Left ventricle myocardium superior (tissue), 1 donor: ENCODE measurements around the gene BPIFB6. TPM values are rescaled to one million over a fixed set of nuclear protein-coding genes. Genes with fewer than 3 reads are reported as not detected.

Source experiments
- ATAC-seq: fragments of 200-7000 bp; cut with Tn5 transposase; one replicate; pipeline ENCODE4 v1.9.1; 2020; ENCODE audit warnings: mild to moderate bottlenecking, moderate library complexity
- DNase-seq: peaks from one replicate; pipeline ENCODE4 v3.0.0-alpha.2; 2020
- intact Hi-C: fragments of 100-400 bp; cut with micrococcal nuclease; formaldehyde crosslinking; loops from one replicate; pipeline ENCODE4 v1.11.0; 2022
- long read RNA-seq: library from polyadenylated mRNA; unstranded; transcript quantifications from one replicate; pipeline ENCODE4 v2.0.0, GENCODE V29; 2021
- total RNA-seq: library from RNA; stranded (reverse); fragmentation: NEBNext Ultra II Directional; extraction: Animal tissue kit (Norgen Biotek cat#: 25700); gene quantifications from one replicate; pipeline ENCODE4 v1.2.1, GENCODE V29; 2021
- donor health status: DM: no; HTN: yes; CAD: no; lungs with severe emphysema.

BPIFB6 gene, protein sequence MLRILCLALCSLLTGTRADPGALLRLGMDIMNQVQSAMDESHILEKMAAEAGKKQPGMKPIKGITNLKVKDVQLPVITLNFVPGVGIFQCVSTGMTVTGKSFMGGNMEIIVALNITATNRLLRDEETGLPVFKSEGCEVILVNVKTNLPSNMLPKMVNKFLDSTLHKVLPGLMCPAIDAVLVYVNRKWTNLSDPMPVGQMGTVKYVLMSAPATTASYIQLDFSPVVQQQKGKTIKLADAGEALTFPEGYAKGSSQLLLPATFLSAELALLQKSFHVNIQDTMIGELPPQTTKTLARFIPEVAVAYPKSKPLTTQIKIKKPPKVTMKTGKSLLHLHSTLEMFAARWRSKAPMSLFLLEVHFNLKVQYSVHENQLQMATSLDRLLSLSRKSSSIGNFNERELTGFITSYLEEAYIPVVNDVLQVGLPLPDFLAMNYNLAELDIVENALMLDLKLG
- total RNA-seq = not detected
- long read RNA-seq = 0 reads

DNA sequence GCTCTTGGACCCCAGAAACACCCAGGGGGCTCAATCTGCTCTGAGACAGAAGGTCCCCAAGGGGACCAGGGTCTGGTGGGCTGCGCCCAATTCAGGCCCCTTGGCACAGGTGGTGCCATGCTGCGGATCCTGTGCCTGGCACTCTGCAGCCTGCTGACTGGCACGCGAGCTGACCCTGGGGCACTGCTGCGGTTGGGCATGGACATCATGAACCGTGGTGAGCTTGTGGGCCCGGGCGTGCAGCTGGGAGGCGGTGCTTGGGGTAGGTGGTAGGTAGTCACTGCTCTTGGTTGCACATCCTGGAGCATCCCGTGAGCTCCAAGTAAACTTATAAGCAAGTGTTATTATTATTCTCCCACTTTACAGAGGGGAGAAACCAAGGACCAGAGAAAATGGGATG, at the start of gene BPIFB6:
Gene BPIFB6, plus strand, starts transcription at position 118 of the 400 bp plus-strand sequence. Its CDS starts 0 bp downstream, at position 118.
- intact Hi-C loops = no loop called here
- no peak for DNase-seq
- ATAC-seq = no peak

DNA sequence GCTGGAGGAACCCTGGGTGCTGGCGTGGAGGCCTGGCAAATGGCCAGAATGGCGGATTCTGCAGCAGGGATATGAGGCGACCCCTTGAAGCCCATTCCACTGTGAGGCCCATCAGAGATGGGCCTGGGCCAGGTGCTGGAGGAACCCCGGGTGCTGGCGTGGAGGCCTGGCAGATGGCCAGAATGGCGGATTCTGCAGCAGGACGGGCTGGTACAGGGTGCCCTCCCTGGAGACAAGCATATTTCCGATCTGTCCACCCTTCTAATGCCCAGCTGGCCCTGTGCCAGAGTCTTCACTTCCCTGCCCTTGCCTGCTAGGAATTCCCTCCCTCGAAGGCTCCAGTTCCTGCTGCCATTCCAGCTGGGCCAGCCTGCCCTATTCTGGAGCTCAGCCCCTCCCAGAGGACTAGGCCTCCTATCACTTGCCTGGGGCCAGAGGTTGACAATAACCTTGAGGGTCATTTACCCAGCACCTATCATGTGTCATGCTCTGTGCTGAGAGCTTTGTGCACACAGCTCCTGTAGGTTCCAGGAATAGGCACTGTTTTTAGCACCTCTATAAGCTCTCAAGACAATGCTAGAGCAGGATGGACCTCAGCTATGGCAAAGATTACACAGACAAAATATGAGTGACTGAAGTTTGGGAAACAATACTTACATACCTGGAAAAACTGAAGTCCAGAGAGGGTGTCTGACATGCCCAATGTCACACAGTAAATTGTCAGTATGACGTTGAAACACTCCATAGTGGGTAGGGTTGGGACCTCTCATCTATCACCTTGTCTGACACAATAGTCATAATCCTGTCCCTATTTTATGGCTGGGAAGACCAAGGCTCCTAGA, 48.6 kb upstream of the BPIFB6 start:
- DNase-seq (peak; percentile 71), ATAC-seq (peak; percentile 94)
- intact Hi-C loops = no loop called here

DNA sequence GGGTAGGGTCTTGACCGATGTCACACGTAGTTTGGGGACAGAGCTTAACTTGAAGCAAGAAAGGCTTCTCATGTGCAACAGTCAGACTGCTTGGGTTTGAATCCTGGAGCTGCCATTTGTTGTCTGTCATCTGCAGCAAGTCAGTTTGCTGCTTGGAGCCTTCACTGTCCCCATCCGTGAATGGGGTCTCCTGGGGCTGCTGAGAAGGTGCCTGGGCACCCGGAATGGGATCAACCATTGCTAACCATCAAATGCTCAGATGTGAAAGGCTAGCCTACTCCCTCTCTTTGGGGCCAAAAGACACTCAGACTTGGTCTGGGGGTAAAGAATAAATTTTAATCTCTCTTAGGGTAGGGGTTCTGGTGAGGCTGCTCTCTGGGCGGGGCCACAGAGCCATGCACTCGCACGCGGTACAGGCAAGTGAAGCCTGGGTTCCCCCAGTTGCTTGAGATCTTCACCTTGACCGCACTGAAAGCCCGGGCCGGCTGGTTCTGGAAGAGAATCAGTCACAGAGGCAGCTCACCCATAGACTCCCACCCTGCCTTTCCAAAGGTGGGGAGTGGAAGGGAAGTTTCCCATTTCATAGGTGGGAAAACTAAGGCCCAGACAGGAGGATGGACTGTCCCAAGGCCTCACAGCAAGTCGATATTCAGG, 47.9 kb upstream of the BPIFB6 start:
- no peak for DNase-seq
- intact Hi-C loops = no loop called here
- ATAC-seq = no peak

DNA sequence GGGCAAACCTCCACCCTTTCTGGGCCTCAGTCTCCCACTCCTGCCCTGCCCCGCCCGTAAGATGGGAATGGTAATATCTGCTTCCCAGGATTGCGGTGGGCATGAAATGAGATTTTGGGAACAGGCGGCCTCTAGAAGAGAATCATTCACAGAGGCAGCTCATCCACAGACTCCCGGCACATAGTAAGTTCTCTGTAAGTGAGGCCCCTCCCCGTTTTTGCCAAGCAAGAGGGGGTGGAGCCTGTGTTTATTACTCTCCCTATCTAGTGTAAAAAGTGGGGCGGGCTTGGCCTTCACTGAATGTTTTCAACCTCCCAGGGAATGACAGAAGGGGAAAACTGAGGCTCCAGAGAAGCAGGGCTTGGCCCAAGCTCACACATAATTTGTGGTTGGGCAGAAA, 47.3 kb upstream of the BPIFB6 start:
- intact Hi-C loops = no loop called here
- DNase-seq = no peak
- ATAC-seq = peak; percentile 17

DNA sequence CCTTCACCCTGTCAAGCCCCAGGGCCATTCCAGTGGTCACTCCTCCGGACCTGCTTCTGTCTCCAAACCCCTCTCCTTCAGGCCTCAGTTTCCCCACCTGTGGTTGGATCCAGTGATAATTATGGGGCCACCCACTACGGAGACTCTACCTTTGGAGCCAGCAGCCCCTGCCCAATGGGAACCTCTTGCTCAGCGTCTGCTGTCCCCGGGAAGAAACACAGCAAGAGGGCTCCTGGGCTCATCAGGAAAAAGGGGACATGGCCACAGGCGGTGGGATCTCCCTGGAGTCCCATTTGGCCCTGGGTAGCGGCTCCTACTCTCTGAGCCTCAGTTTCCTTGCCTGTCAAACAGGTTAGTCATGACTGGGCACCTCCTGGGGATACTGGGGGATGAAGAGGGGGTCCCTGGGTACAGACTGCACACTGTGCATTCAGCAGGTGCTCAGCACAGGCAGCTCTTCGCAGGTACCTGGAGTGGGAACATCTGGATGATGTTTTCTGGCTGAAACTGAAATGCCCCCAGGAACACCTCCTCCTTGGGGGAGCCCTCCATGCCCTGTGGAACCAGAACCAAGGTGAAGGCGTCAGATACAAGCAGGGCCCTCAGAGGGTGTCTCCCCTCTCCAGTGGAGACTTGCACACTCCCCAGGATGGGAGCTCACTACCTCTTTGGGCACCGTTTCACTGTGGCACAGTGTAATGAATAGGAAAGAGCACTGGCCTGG, 46.7 kb upstream of the BPIFB6 start:
- intact Hi-C loops = no loop called here
- no peak for ATAC-seq
- DNase-seq = no peak

DNA sequence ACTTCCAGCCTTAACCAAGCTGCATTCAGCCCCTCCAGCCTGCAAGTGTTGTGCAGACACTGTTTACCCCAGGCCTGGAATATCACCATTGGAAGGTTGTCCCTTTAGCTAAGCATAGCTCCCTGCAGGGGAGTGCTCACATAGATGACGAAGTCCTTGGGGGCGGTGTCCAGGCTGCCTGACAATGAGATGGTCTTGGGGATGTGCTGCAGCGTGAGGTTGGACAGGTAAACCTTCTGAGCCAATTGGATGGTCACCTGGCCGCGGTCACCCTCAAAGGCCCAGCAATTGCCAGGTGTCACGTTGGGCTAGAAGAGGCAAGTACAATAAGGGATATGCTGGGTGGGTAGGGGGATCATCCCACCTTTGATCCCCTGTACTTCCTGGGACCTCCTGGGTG, 45.9 kb upstream of the BPIFB6 start:
- no peak for ATAC-seq
- no peak for DNase-seq
- intact Hi-C loops = no loop called here

DNA sequence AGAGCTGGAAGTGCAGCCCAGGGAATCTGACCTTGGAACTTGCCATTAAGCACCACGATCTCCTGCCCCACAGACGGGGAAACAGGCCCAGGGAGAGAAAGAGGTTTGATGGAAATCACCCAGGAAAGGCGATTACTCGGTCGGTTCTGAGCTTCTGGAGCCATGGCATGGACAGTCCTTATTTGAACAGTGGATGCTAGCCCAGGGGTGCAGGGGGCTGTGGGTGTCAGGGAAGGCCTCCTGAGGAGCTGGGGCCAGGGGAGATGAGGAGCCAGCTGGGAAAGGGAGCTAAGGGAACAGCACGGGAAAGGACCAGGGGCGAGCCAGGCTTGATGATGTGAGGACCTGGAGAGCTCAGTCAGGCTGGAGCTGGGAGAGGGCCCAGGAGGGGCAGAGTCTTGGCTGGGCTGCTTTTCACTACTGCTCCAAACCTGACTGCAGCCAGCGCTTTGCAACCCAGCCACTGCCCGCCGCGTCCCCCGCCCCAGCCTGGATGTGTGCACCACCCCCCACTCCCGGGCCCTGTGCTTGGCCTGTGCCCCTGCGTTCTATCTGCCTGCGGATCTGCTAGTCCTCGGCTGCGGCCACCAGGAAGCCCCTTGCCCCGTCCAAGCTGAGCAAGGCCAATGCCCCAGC, 45.0 kb upstream of the BPIFB6 start:
- no peak for ATAC-seq
- intact Hi-C loops = no loop called here
- no peak for DNase-seq

DNA sequence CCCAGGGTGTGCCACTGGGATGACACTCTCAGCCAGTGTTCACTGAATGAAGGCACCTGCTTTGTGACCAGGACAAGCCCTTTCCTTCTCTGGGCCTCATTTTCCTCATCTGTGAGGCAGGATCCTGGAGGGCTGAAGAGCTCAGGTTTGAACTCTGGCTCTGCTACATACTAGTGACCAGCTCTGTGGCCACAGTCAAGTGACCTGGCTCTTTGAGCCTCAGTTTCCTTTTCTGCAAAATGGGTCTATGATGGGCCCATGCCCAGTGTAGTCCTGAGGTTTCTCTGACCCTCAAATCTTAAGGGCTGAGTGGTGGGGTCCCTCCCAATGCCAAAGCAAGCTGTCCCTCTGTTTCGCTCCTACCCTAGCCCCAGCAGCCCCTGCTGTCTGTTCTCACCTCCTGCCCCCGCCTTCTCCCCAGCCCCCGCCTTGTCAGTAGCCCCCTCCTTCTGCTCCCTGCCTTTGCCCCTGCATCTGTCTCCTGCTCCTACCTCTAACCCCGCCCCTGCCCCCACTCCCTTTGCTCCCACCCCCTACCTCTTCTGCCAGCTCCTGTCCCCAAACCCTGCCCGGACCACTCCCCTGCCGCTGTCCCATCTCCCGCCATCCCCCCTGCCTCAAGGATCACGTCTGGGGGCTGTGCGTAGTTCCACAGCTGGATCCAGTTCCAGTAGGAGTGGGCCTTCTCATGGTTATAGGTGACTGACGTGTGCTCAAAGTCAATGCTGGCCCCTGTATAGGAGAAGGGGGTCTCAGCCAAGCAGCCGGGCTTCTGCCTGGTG, 44.2 kb upstream of the BPIFB6 start:
- no peak for DNase-seq
- ATAC-seq = no peak
- intact Hi-C loops = no loop called here

DNA sequence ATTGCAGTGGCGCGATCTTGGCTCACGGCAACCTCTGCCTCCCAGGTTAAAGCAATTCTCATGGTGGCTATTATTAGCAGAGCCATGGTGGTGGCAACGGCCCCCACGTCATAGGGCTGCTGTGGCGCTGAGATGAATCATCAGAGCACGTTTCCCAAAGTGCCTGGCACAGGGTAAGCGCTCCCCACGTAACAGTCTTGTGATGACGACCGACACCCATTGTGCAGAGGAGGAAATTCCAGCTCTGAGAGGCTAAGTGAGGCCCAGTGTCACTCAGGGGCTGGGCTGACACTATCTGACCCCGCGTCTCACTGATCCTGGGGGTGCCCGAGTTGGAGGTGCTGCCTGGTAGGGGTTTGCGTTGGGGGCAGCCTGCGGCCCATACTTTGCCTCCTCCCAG, 43.4 kb upstream of the BPIFB6 start:
- intact Hi-C loops = no loop called here
- peak; percentile 81 for ATAC-seq
- DNase-seq = peak; percentile 66

DNA sequence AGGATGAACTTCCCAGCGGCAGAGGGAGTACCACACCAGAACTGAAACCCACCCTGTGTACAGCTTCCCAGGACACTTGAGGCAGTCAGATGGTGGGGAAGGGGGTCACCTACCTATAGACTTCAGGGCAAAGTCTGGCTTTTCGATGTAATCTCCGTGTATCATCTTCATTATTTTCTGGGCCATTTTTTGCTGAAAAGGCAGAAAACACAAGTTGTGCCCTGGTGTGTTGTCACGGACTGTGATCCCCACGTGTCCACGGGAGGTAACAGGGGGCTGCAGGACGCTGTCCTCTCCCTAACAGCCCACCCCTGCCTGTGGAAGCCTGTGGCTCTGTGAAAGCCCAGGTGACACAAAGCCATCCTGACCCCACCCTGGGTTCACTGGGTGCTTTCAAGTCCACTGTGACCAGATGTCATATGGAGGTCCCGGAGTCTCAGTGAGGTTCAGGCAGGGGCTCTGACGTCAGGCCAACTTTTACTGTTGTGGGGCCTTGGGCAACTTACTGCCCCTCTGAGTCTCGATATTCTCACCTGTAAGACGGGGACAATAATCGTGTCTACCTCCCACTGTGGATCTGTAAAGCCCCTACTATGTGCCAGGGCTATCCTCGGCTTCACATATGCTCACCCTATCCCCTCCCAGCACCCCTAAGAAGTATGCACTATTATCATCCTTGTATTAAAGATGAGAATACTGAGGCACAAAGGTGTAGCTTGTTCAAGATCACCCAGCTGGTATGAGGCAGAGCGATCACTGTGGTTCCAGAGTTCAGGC, 41.8 kb upstream of the BPIFB6 start:
- intact Hi-C loops = no loop called here
- DNase-seq = no peak

DNA sequence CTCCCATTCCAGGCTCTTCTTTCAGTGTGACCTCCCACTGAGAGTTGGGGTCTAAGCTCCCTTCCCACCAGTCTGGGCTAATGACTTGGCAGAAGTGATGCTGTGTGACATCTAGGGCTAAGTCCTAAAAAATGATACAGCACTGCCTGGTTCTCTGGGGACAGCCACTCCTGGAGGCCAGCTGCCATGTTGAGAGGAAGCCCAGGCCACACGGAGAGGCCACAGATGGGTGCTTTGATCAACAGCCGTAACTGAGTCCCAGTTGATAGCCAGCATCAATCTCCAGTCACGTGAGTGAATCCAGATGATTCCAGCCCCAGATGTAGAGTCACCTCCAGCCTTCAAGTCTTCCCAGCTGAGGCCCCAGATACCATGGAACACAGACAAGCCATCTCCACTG, 41.0 kb upstream of the BPIFB6 start:
- intact Hi-C loops = no loop called here
- ATAC-seq = no peak

More for the DNA sequence above, 41.8 kb upstream of the BPIFB6 start:
- no peak for ATAC-seq

DNA sequence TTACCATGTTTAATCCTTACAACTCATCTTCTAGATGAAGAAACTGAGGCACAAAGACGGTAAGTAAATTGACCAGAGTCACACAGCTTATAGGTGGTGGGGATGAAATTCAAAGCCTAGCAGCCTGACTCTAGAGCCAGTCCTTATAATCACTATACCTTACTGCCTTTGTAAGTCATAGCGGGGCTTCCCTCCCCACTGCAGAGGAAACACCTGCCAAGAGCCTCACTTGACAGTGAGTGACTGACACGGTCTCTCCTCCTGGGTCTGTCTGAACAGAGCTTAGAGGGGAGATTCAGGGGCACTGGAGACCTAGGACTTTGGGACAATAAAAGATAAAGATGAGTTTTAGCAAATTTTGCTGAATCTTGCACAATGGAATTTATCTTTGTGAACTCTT, 40.1 kb upstream of the BPIFB6 start:
- no peak for DNase-seq
- intact Hi-C loops = no loop called here
- ATAC-seq = no peak

More for the DNA sequence above, 41.0 kb upstream of the BPIFB6 start:
- no peak for DNase-seq

DNA sequence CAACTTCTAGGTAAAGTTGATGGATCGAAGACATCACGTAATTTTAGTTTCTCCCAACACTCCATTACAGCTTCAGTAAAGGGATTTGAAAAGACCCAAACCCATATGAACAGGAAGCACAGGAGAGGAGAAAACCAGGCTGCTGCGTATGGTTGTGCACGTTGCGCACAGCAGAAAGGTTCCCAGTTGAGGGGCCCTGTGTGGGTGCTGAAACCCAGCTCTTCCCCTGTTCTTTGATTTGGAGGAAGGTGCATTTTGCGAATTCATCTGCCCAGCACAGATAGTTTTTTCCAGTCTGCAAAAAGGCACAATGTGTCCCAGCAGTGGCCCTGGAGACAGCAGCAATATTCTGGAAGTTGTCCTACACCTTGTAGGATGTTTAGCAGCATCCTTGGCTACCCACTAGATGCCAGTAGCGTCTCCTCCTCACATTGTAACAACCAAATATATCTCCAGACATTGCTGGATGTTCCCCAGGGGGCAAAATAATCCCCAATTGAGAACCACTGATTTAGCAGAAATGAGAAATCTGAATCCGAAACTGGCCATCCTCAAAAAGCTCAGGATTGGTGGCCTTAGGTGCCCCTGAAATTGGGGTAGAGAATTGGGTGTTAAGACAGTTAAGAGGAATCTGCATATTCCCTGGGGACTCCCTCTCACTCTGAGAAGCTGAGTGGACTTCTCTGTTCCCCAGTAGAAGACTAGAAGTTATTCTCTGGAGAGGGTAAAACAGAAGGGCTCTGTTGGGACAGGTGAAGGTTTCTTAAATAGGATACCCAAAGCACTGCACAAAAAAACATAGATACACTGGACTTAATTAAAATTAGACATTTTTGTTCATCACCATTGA, 39.4 kb upstream of the BPIFB6 start:
- ATAC-seq (no peak), DNase-seq (no peak)
- intact Hi-C loops = no loop called here

DNA sequence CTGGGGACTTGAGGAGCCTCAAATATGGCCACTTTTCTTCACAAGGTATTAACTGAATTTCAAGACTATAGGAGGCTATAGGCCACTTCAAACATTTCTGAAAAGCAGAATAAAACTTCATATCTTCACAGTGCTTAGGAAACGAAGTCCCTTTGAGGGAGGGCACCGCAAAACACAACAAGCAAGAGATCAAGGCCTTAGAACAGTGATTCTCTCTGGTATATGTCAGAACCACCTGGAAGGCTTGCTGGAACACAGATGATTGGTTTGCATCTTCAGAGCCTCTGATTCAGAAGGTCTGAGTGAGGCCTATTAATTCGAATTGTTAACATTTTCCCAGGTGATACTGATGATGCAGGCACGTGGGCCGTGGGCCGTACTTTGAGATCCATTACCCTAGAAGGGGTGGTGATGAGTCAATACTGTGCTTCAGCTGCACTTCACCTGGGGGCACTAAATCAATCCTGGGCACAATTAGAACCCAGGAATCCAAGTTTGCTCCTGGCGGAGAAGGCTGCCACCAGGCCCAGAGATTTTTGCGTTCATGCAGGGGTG, 37.9 kb upstream of the BPIFB6 start:
- intact Hi-C loops = no loop called here
- no peak for ATAC-seq
- DNase-seq = no peak

DNA sequence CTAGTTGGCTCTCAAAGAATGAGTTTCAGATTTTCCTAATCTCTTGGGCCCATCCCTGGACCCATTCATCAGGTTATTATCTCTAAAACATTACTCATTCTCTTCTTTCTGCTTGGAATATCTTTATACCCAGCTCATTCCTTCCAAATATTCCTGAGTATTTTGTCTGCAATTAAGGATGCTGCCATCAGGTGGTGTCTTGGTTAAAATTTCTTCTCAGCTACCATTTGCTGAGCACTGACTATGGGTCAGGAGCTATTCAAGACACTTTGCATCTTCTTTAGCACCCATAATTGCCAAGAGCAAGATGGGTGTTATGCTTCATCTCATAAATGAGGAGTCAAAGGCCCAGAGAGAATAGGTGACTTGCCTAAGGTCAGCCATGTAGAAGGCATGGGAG, 35.6 kb upstream of the BPIFB6 start:
- DNase-seq = no peak
- no peak for ATAC-seq
- intact Hi-C loops = no loop called here

DNA sequence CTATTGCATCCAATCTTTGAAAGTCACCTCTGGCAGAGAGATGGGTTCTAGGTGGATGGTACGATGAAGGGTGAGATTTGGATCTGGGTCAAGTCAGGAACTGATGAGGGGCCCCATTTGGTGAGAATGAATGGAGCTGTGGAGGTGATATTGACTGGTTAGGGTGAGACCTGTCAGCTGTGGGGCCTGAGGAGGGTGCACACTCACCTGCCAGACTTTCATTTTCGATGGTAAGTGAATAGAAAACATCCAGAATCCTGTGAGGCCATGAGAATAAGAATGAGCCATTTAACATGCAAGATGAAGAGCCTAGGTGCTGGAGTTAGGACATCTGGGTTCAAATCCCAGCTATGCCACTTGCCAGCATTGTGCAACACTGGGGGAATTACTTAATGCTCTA, 34.0 kb upstream of the BPIFB6 start:
- DNase-seq (no peak), ATAC-seq (no peak)
- intact Hi-C loops = no loop called here
